ENCODE results near the gene BRICD5.

The BRICD5 gene

DNA sequence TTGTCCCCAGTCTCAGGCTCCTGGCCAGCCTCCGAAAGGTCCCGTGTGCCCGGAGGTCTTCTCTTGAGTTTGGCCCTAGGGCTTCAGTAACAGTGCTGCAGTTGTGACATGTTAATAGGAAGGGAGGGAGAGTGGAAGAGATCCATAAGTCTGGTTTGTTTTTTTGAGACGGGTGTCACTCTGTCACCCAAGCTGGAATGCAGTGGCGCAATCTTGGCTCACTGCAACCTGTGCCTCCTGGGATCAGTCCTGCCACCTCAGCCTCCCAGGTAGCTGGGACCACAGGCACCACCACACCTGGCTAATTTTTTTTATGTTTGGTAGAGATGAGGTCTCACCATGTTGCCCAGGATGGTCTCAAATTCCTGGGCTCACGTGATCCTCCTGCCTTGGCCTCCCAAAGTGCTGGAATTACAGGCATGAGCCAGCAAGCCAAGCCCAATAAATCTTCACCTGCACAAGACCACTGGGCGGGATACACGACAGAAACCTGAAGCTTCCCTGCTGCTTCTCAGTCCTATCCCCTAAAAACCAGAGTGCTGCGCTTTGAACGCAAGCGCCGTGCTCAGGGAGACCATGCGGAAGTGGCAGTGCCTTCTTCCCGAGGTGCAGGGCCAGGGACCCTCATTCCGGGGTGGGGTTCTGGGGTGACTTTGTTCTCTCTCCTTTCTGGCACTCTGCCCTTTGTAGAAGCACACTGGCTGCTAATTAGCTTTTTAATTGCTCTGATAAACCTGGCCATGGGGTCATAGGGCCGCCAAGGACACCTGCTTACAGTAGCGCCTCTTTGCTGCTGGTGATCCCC, 44.2 kb downstream of the BRICD5 start:
- FAIRE-seq (no peak), DNase-seq (ENCODE audit: low spot score) (no peak)

DNA sequence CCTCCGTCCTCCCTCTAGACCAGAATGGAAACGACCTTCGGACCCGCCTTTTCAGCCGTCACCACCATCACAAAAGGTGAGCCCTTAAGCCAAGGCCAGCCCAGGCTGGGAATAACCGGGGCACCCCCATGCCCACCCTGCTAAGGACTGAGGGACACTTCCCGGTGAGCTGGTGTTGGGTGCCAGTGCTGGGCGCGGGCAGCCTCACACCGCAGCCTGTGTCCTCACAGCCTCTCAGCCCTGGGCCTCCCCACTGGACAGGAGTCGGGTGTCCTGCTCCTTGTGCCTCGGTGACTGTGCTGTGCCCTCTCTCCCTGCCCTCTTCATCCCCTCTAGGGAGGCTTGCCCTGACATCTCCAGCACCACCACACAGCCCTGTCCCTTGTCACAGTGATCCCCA, 44.8 kb downstream of the BRICD5 start:
- FAIRE-seq (peak; percentile 37), DNase-seq (ENCODE audit: low spot score) (no peak)

DNA sequence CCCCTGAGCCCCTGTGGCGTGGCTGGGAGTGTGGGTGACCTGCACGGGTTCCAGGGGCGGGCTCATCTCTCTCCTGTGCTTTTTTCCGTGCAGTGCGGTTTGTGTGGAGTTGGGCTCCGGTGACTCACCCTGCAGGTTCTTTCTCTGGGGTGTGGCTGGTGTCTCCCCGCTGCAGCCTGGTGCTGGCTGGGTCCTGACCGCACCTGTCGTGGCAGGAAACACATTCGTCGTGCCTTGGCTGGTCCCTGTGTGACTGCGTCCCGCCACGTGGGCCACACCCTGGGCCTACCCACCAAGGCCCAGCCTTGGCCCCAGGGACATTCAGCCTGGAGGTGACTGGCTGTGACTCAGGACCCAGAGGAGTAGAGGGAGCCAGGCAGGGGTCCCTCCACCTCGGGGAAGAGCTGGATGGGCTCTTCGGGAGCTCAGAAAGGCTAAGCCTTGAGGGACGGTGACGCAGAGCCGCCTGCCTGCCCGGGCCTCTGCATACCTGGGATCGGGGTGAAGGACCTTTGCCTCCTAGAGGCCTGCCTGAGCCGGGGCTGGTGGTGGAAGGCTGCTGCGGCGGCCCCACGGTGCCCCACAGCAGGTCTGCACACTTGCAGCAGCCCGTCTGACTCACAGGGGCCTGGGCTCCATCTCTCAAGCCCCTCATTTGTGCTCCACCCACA, 47.3 kb downstream of the BRICD5 start:
- FAIRE-seq (no peak), DNase-seq (ENCODE audit: low spot score) (no peak)

DNA sequence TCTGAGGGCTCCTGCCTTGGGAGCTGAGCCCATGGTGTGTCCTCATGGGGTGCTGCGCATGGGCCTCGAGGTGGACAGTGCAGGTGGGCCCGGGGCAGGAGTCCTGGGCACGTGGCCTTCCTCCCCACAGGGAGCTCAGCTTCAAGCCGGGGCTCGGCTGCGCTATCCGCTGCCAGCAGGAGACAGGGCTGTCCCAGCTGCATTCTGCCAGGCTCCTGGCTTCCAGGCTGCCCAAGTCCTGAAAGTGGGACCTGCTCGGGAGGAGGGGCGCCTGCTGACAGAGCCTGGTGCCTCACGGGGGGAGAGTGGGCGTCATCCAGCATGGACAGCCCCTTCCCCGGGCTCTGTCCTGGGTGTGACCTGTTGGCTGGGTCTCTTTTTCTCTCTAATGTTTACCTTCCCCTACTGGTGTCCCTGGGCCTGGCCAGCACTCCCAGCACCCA, 48.0 kb downstream of the BRICD5 start:
- FAIRE-seq: no peak
- no peak for DNase-seq (ENCODE audit: low spot score)

DNA sequence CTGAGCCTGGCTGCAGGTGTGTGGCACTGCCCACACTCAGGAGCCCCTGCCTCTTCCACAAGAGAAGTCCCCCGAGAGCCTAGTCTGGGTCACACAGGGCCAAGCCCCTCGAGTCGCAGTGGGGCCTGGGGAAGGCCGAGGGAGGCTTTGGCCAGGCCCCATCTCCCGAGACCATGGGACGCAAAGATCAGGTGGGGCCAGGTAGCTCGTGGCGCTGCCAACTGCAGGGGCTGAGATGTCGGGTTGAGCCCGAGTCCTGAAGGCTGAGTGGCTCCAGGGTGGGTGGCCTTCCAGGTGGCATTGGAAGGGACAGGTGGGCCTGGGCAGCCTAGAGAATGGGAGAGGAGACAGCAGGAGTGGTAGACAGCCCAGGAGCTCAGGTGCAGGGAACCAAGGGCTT, 48.8 kb downstream of the BRICD5 start:
- no peak for DNase-seq (ENCODE audit: low spot score)
- FAIRE-seq: no peak

DNA sequence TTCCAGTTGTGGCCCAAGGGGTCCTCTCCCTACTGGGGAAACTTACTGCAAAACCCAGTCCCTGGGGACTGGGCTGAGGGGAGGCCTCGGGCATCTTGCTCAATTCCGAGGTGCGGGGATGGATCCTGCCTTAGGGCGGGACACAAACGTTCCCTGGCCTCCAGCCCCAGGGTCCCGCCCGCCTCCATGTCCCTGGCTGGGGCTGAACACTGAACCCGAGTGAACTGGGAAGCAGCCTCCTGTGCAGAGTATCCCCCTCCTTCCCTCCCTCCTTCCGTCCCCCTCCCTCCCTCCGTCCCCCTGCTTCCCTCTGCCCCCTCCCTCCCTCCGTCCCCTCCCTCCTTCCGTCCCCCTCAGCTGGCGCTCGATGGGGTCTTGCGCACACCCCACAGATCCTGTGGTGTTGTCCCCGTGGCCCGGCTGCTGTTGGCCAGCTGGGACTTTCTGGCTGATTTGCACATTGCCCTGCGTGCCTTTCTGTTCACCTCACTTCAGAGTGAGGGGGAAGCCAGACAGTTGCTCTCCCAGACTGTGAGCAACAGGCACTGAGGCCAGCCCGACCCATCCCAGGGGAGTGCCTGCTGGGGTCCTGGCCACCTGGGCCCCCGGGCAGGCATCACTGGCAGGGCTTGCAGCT, 49.6 kb downstream of the BRICD5 start:
- DNase-seq (ENCODE audit: low spot score) (no peak), FAIRE-seq (no peak)

Measured in urothelium cell line (cell line).